ENCODE measurements around the gene SLC2A2. TPM values are rescaled to one million over a fixed set of nuclear protein-coding genes. Genes with fewer than 3 reads are reported as not detected.

Gene SLC2A2
- total and polyA plus RNA-seq, 2 experiments from 2014 or later, result not detected

GRCh38 chr3:171065732-171066131 is 39.2 kb upstream of the SLC2A2 start:
- Histone ChIP-seq H3K27me3 (replicated peaks; ENCODE audit: insufficient read depth) (no peaks in the 10 kb centered on the region), H3K4me3 (no peak overlapping the region), H3K36me3 (ENCODE audit: low read depth) (no peaks in the 10 kb centered on the region), H3K27ac (no peak overlapping the region), H2AFZ (no peak overlapping the region), H3K4me1 (ENCODE audit: insufficient read depth) (no peaks in the 10 kb centered on the region), H3K9ac (no peak overlapping the region), H3K79me2 (ENCODE audit: insufficient read depth) (no peaks in the 10 kb centered on the region), H3K4me2 (ENCODE audit: unreplicated experiment) (no peak overlapping the region), H4K20me1 (ENCODE audit: insufficient read depth) (no peaks in the 10 kb centered on the region), H3K9me3 (ENCODE audit: low read depth) (no peaks in the 10 kb centered on the region), H3K9me2 (ENCODE audit: insufficient read depth) (no peaks in the 10 kb centered on the region), H3F3A (ENCODE audit: insufficient read depth) (no peaks in the 10 kb centered on the region)
- TF ChIP-seq EZH2phosphoT487 (IDR thresholded peaks at IDR 0.05; ENCODE audit: insufficient read depth, low read depth) (no peak), EZH2 (IDR thresholded peaks at IDR 0.05; ENCODE audit: insufficient read depth, poor library complexity, severe bottlenecking) (no peak)
- no peak for DNase-seq
- WGBS, 2 experiments (ENCODE audit: low coverage in 1 of 2, low lambda C conversion rate in 2 of 2, missing lambda C conversion rate in 2 of 2), result 100% methylated on average over 1 of the region's 1 CpG
- in situ Hi-C loops (cut with MboI), result loop anchor here (25.0 kb wide), 1 partner anchor 497 kb away; no protein-coding TSS in a partner anchor

GRCh38 chr3:171064461-171064860 is 37.9 kb upstream of the SLC2A2 start:
- H3K27me3 ChIP-seq (replicated peaks; ENCODE audit: insufficient read depth), result no peaks in the 10 kb centered on the region
- no peak overlapping the region for H3K9ac ChIP-seq
- H3K9me2 ChIP-seq (ENCODE audit: insufficient read depth), result no peaks in the 10 kb centered on the region
- no peaks in the 10 kb centered on the region for H3K79me2 ChIP-seq (ENCODE audit: insufficient read depth)
- no peaks in the 10 kb centered on the region for H3K36me3 ChIP-seq (ENCODE audit: low read depth)
- TF ChIP-seq EZH2phosphoT487 (IDR thresholded peaks at IDR 0.05; ENCODE audit: insufficient read depth, low read depth) (no peak), EZH2 (IDR thresholded peaks at IDR 0.05; ENCODE audit: insufficient read depth, poor library complexity, severe bottlenecking) (no peak)
- H3K4me3 ChIP-seq, result no peak overlapping the region
- no peak overlapping the region for H3K4me2 ChIP-seq (ENCODE audit: unreplicated experiment)
- in situ Hi-C loops (cut with MboI), result loop anchor here (25.0 kb wide), 1 partner anchor 498 kb away; no protein-coding TSS in a partner anchor
- H2AFZ ChIP-seq, result no peak overlapping the region
- no peaks in the 10 kb centered on the region for H4K20me1 ChIP-seq (ENCODE audit: insufficient read depth)
- H3K27ac ChIP-seq, result no peak overlapping the region
- 57 to 65% methylated on average over 2 of the region's 2 CpGs for WGBS, 2 experiments (ENCODE audit: low coverage in 1 of 2, low lambda C conversion rate in 2 of 2, missing lambda C conversion rate in 2 of 2)
- no peaks in the 10 kb centered on the region for H3K4me1 ChIP-seq (ENCODE audit: insufficient read depth)
- H3F3A ChIP-seq (ENCODE audit: insufficient read depth), result no peaks in the 10 kb centered on the region
- DNase-seq, result no peak
- H3K9me3 ChIP-seq (ENCODE audit: low read depth), result no peaks in the 10 kb centered on the region

GRCh38 chr3:171061749-171062148 is 35.2 kb upstream of the SLC2A2 start:
- Histone ChIP-seq H3K27ac (no peak overlapping the region), H3K9me2 (ENCODE audit: insufficient read depth) (no peaks in the 10 kb centered on the region), H4K20me1 (ENCODE audit: insufficient read depth) (no peaks in the 10 kb centered on the region), H3K4me3 (no peak overlapping the region), H3F3A (ENCODE audit: insufficient read depth) (peaks cover 19% of the 10 kb centered on the region), H2AFZ (no peak overlapping the region), H3K79me2 (ENCODE audit: insufficient read depth) (no peaks in the 10 kb centered on the region), H3K36me3 (ENCODE audit: low read depth) (no peaks in the 10 kb centered on the region), H3K4me2 (ENCODE audit: unreplicated experiment) (no peak overlapping the region), H3K9me3 (ENCODE audit: low read depth) (no peaks in the 10 kb centered on the region), H3K4me1 (ENCODE audit: insufficient read depth) (peaks cover 21% of the 10 kb centered on the region), H3K27me3 (replicated peaks; ENCODE audit: insufficient read depth) (no peaks in the 10 kb centered on the region), H3K9ac (no peak overlapping the region)
- TF ChIP-seq EZH2 (IDR thresholded peaks at IDR 0.05; ENCODE audit: insufficient read depth, poor library complexity, severe bottlenecking) (no peak), EZH2phosphoT487 (IDR thresholded peaks at IDR 0.05; ENCODE audit: insufficient read depth, low read depth) (no peak)
- no peak for DNase-seq
- in situ Hi-C loops (cut with MboI), result loop anchor here (25.0 kb wide), 1 partner anchor 501 kb away; no protein-coding TSS in a partner anchor
- 97 to 100% methylated on average over 1 of the region's 1 CpG for WGBS, 2 experiments (ENCODE audit: low coverage in 1 of 2, low lambda C conversion rate in 2 of 2, missing lambda C conversion rate in 2 of 2)

- peaks cover 38% of the 10 kb centered on the region for H3K4me1 ChIP-seq (ENCODE audit: insufficient read depth)
- no peak overlapping the region for H3K4me2 ChIP-seq (ENCODE audit: unreplicated experiment)
- no peak overlapping the region for H3K27ac ChIP-seq
- no peak overlapping the region for H2AFZ ChIP-seq
- H3K27me3 ChIP-seq (replicated peaks; ENCODE audit: insufficient read depth), result no peaks in the 10 kb centered on the region
- no peaks in the 10 kb centered on the region for H3K9me2 ChIP-seq (ENCODE audit: insufficient read depth)
- no peak for DNase-seq
- peaks cover 34% of the 10 kb centered on the region for H3F3A ChIP-seq (ENCODE audit: insufficient read depth)
- TF ChIP-seq EZH2phosphoT487 (IDR thresholded peaks at IDR 0.05; ENCODE audit: insufficient read depth, low read depth) (no peak), EZH2 (IDR thresholded peaks at IDR 0.05; ENCODE audit: insufficient read depth, poor library complexity, severe bottlenecking) (no peak)
- in situ Hi-C loops (cut with MboI), result loop anchor here (25.0 kb wide), 1 partner anchor 502 kb away; no protein-coding TSS in a partner anchor
- no peaks in the 10 kb centered on the region for H3K79me2 ChIP-seq (ENCODE audit: insufficient read depth)
- H3K9me3 ChIP-seq (ENCODE audit: low read depth), result no peaks in the 10 kb centered on the region
- H4K20me1 ChIP-seq (ENCODE audit: insufficient read depth), result no peaks in the 10 kb centered on the region
- 84 to 86% methylated on average over 3 of the region's 3 CpGs for WGBS, 2 experiments (ENCODE audit: low coverage in 1 of 2, low lambda C conversion rate in 2 of 2, missing lambda C conversion rate in 2 of 2)
- no peak overlapping the region for H3K9ac ChIP-seq
- no peaks in the 10 kb centered on the region for H3K36me3 ChIP-seq (ENCODE audit: low read depth)
- no peak overlapping the region for H3K4me3 ChIP-seq
Observed at GRCh38 chr3:171059978-171060377, 33.5 kb upstream of the SLC2A2 start.

Data from GM23248 (cell line).